OCI-LY7 (cell line): ENCODE measurements around the gene LCMT1. TPM values are rescaled to one million over a fixed set of nuclear protein-coding genes. Genes with fewer than 3 reads are reported as not detected.

Experiments used
- BruUV-seq: library from RNA; stranded (reverse); fragments of 400-500 nt; replicated peaks from 2 replicates; lab custom pipeline; 2021; lab: Mats Ljungman, UMichigan
- CTCF ChIA-PET: fragments of 300-600 bp; sonication (Branson Sonifier 250); formaldehyde crosslinking; loops from one replicate; lab custom pipeline; 2022; ENCODE audit warnings: antibody characterized with exemption; ENCODE audit not compliant: unreplicated experiment; lab: Charles Lee
- POLR2A ChIA-PET: fragments of 300-600 bp; sonication (Branson Sonifier 250); formaldehyde crosslinking; loops from one replicate; lab custom pipeline; 2022; ENCODE audit warnings: antibody characterized with exemption; lab: Charles Lee
- DNase-seq: peaks from one replicate; pipeline ENCODE4 v3.0.0-alpha.2; 2015; ENCODE audit warnings: low spot score
- H2AFZ ChIP-seq: fragments of 200-600 bp; sonication (generic), shearing (Covaris generic); 2 replicates; pipeline ENCODE4 v1.6.1; 2014; ENCODE audit warnings: mild to moderate bottlenecking, antibody characterized with exemption, low read length, moderate library complexity
- H3K27ac ChIP-seq: fragments of 200-600 bp; sonication (generic); 2 replicates; pipeline ENCODE4 v1.5.1; 2014; ENCODE audit warnings: mixed run types, low read depth, mild to moderate bottlenecking, moderate library complexity, low read length, inconsistent platforms; ENCODE audit not compliant: poor library complexity, severe bottlenecking
- H3K36me3 ChIP-seq: fragments of 200-600 bp; sonication (generic); 2 replicates; pipeline ENCODE4 v1.6.1; 2014; ENCODE audit warnings: mild to moderate bottlenecking, antibody characterized with exemption, low read length, moderate library complexity, mixed read lengths; ENCODE audit not compliant: insufficient read depth
- H3K4me1 ChIP-seq: fragments of 200-600 bp; sonication (generic); 2 replicates; pipeline ENCODE4 v1.5.1; 2014; ENCODE audit warnings: mild to moderate bottlenecking, low read length; ENCODE audit not compliant: insufficient read depth, poor library complexity, severe bottlenecking
- H3K4me2 ChIP-seq: fragments of 200-600 bp; sonication (generic); 2 replicates; pipeline ENCODE4 v1.6.1; 2014; ENCODE audit warnings: mild to moderate bottlenecking, low read length
- H3K4me3 ChIP-seq: fragments of 200-600 bp; sonication (generic); 2 replicates; pipeline ENCODE4 v1.5.1; 2014; ENCODE audit warnings: mild to moderate bottlenecking, low read depth, low read length; ENCODE audit not compliant: poor library complexity, severe bottlenecking
- H3K79me2 ChIP-seq: fragments of 200-600 bp; sonication (generic); 2 replicates; pipeline ENCODE4 v1.6.1; 2016; ENCODE audit warnings: low read depth, mild to moderate bottlenecking, low read length, moderate library complexity, mixed read lengths; ENCODE audit not compliant: insufficient read depth
- H3K9me2 ChIP-seq: fragments of 200-600 bp; sonication (generic); 2 replicates; pipeline ENCODE4 v1.6.1; 2016; ENCODE audit warnings: mild to moderate bottlenecking, low read length, mixed read lengths; ENCODE audit not compliant: insufficient read depth
- H3K9me3 ChIP-seq: fragments of 200-600 bp; sonication (generic); 2 replicates; pipeline ENCODE4 v1.6.1; 2014; ENCODE audit warnings: mild to moderate bottlenecking, mixed run types, low read length, mixed read lengths
- H4K20me1 ChIP-seq: fragments of 200-600 bp; sonication (generic); 2 replicates; pipeline ENCODE4 v1.6.1; 2014; ENCODE audit warnings: mild to moderate bottlenecking, antibody characterized with exemption, low read length, moderate library complexity, mixed read lengths; ENCODE audit not compliant: insufficient read depth
- CTCF ChIP-seq: fragments of 200-600 bp; sonication (generic); conservative IDR thresholded peaks from 2 replicates; pipeline ENCODE4 v1.5.1; 2014; ENCODE audit warnings: mild to moderate bottlenecking, antibody characterized with exemption, low read length, moderate library complexity, mixed read lengths
- EZH2phosphoT487 ChIP-seq: fragments of 200-600 bp; sonication (generic); IDR thresholded peaks from 2 replicates; pipeline ENCODE4 v1.6.1; 2018; ENCODE audit warnings: low read depth, borderline replicate concordance, mild to moderate bottlenecking, mixed run types, antibody characterized with exemption, low read length, moderate library complexity, mixed read lengths
- intact Hi-C: fragments of 100-400 bp; cut with micrococcal nuclease; formaldehyde crosslinking; loops from one replicate; pipeline ENCODE4 v1.10.0; 2022; ENCODE audit not compliant: unreplicated experiment
- total RNA-seq, 2 experiments: library from RNA; depleted of rRNA in 1 of 2; stranded (reverse); fragments of >200 nt in 1 of 2; shearing (Covaris generic) in 1 of 2; gene quantifications; 2 replicates each; pipeline ENCODE4 v1.2.3, GENCODE V29; 2014 to 2022

Gene LCMT1
- total RNA-seq, 2 experiments from 2014 or later, result 19.4 to 42.0 TPM

GRCh38 chr16:25110387-25110947 lies 1.1 kb upstream of the LCMT1 start:
- no peaks in the 10 kb centered on the region for H3K9me3 ChIP-seq
- H3K79me2 ChIP-seq, result peaks cover 36% of the 10 kb centered on the region; the same call in 1 of the 2 replicates
- H2AFZ ChIP-seq, result peak overlapping the region; percentile 70
- peak overlapping the region; percentile 93 for H3K4me3 ChIP-seq
- BruUV-seq, result no TSS peak
- no peaks in the 10 kb centered on the region; the same call in 1 of the 2 replicates for H4K20me1 ChIP-seq
- intact Hi-C loops, result no loop called here
- POLR2A ChIA-PET, result interaction anchor here (0.5 to 1.7 kb wide), 8 partner anchors 9 to 270 kb away, joined by 3 to 5 read pairs (median 3); no protein-coding TSS in a partner anchor
- H3K36me3 ChIP-seq, result no peaks in the 10 kb centered on the region
- H3K4me1 ChIP-seq, result peaks cover 29% of the 10 kb centered on the region
- CTCF ChIA-PET, result no interaction called here
- no peaks in the 10 kb centered on the region for H3K9me2 ChIP-seq
- peak overlapping the region; percentile 79 for H3K27ac ChIP-seq
- no peak for TF ChIP-seq EZH2phosphoT487
- TF ChIP-seq CTCF, result no peak
- DNase-seq, result peak; percentile 78
- peak overlapping the region; percentile 76 for H3K4me2 ChIP-seq

GRCh38 chr16:25114121-25114520 lies 2.6 kb downstream of the LCMT1 start:
- Histone ChIP-seq H3K4me3 (no peak overlapping the region), H3K9me3 (no peaks in the 10 kb centered on the region), H3K4me2 (0 out of 2 replicates have a peak overlapping the region, but pooled peaks have one; percentile 20), H2AFZ (no peak overlapping the region), H4K20me1 (no peaks in the 10 kb centered on the region; the same call in 1 of the 2 replicates), H3K9me2 (no peaks in the 10 kb centered on the region), H3K4me1 (peaks cover 12% of the 10 kb centered on the region), H3K36me3 (peaks cover 4% of the 10 kb centered on the region; the same call in 1 of the 2 replicates), H3K27ac (no peak overlapping the region), H3K79me2 (peaks cover 36% of the 10 kb centered on the region; the same call in 1 of the 2 replicates)
- CTCF ChIA-PET, result no interaction called here
- no peak for DNase-seq
- intact Hi-C loops, result no loop called here
- POLR2A ChIA-PET, result no interaction called here
- TF ChIP-seq EZH2phosphoT487 (no peak), CTCF (no peak)
- no TSS peak for BruUV-seq
